ENCODE data around the gene SESTD1.

Gene SESTD1, protein sequence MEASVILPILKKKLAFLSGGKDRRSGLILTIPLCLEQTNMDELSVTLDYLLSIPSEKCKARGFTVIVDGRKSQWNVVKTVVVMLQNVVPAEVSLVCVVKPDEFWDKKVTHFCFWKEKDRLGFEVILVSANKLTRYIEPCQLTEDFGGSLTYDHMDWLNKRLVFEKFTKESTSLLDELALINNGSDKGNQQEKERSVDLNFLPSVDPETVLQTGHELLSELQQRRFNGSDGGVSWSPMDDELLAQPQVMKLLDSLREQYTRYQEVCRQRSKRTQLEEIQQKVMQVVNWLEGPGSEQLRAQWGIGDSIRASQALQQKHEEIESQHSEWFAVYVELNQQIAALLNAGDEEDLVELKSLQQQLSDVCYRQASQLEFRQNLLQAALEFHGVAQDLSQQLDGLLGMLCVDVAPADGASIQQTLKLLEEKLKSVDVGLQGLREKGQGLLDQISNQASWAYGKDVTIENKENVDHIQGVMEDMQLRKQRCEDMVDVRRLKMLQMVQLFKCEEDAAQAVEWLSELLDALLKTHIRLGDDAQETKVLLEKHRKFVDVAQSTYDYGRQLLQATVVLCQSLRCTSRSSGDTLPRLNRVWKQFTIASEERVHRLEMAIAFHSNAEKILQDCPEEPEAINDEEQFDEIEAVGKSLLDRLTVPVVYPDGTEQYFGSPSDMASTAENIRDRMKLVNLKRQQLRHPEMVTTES

DNA sequence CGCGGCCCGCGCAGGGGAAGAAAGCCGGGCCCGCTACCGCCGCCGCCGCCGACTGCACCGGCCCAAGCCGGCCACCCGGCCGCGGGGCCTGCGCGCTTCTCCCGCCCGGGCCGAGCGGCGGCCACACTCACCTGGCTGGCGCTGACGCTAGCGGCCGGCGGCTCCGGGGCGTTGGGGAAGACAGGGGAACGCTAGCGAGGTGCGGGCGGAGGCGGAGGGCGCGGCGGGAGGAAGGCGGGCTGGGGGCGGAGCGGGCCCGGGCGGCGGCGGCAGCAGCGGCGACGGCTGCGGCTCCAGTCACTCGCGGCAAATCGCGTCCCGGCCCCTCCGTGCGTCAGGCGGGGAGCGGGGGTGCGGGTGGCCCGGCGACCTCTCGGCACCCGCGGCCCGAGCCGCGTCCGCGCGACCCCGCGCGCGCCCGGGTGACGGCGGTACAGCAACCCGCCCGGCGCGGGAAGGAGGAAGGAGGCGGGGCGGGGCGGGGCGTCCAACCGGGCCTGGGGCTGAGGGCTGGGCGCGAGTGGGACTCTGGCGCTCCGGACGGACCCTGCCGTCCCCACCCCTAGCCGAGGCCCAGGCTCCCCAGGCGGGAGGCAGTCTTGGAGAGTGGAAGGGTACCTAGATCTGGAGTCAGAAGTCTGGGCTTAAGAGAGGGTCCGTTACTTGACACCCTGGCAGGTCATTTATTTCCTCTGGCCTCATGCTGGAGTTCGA lies at the start of gene SESTD1:
TSS of gene SESTD1 (minus strand) at position 465 of the 714 bp plus-strand sequence. CDS start 72,991 bp downstream, outside the sequence.
- DNase-seq (ENCODE audit: low read depth in 2 of 2) = peak in 1 of 2 donors; percentile 6

DNA sequence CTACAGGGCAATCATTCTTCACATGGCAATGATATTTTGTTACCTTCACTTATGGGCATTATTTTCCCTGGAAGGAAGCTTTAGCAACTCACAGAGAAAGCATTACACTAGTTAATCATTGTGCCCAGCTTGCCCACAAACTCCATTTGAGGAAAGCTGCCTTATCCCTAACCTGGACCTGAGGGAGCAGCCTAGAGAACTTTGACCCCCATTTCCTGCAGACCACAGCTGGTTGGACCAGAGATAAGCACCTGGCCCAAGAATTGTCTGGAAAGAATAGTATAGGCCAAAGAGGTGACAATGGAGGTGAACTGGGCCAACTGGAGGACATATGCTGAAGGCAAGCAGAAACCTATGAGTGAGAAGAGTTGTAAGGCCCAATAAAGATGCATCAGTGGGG lies 48.4 kb upstream of the SESTD1 start:
- no peak for DNase-seq (ENCODE audit: low read depth in 2 of 2)

DNA sequence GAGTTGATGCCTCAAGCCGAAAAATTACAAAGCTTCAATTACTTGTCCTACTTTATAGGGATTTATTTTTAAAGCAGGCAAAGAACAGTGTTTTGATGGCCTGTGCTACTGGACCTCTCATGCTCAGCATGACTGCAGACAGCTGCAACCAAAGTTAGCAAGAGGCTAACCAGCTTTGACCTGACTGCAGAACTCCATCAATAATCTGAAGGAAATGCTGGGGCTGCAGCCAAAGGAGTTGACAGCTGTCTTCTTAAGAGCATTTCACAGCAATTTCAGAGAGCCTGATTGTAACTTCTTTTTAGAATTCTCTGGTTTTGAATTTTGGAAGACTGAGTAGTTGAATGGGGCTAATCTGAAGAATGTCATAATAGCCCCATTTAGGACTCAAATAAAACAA lies 46.5 kb upstream of the SESTD1 start:
- no peak for DNase-seq (ENCODE audit: low read depth in 2 of 2)

DNA sequence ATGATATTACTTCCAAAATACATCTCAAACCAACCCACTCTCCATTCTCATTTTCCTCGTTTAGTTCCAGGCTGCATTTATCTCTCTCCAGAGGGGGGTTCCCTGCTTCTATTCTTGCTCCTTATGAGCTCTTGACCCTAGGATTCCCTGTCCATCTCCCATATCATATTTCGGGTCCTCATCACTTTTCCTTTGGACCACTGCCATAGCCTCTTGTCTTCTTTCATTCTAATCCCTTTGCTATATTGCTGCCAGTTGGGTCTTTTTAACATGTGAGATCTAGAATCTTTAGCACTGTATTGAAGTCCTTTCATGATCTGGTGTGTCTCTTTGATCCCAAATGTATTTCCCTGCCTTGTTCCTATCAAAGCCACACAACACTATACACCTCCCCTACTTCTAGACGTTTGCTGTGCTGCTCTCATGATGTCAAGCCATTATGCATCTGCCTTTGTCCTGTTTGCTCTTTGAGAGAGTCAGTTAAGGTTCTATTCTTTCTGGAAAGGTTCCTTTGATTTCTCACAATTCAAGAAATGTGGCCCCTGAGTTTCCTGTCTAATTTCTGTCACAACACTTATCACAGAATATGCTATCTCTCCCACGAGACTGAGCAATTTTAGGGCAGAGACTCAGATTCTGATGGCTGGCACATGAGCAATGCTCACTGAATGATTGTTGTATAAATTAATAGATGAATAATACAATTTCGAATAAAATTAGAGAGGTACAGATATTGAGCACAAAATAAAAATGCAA lies 43.2 kb upstream of the SESTD1 start:
- DNase-seq (ENCODE audit: low read depth in 2 of 2) = no peak

DNA sequence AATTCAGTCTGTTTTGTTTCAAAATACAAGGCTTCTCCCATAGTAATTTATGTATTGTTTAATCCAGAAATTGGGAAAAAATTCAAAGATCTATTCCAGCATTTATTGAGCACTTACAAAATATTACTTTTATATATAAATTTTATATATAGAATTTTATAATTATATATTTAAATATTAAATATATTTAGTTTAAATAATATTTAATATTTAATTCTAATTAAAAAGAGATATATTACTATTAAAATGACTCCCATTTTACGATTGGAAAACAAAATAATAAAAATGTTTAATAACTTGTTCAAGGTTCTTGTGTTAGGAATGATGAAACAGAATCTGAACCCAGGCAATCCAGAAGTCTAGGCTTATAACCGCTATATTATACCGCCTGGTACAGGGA lies 40.5 kb upstream of the SESTD1 start:
- no peak for DNase-seq (ENCODE audit: low read depth in 2 of 2)

DNA sequence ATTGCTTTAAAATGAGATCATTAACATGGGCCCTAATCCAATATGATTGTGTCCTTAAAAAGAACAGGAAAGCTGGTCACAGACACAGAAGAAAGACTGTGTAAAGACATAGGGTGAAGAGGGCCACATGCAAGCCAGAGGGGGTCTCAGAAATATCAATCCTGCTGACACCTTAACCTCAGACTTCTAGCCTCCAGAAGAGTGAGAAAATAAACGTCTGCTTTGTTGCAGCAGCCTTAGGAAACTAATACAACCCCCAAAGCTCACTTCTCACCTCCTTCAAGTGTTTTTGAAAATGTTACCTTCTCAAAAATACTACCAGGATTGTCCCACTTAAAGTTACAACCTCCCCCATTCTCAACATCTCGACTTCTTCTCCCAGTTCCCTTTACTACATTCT lies 39.8 kb upstream of the SESTD1 start:
- DNase-seq (ENCODE audit: low read depth in 2 of 2) = no peak

DNA sequence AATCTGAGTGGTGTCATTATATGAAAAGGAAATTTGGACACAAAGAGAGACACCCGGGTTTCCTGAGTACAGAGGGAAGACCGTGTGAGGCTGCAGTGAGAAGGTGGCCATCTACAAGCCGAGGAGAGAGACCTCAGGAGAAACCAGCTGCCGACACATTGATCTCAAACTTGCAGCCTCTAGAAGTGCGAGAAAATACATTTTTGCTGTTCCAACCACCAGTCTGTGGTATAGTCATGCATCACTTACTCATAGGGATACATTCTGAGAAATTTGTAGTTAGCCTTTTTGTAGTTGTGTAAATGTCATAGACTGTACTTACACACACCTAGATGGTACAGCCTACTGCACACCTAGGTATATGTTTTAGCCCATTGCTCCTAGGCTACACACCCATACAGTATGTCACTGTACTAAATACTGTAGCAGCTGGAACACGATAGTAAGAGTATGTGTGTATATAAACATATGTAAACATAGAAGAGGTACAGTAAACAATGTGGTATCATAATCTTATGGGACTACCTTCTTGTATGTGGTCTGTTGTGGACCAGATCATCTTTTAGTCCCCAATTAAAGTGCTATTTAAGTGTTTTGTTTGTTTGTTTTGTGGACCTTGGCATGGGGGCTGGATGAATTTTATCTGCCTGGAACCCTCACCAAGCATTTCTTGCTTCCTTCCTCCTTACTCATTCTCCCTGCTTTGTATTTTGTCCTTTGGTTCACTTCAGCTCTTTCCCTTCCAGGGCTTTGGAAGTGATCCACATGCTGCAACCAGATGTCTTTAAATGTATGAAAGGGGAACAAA lies 38.3 kb upstream of the SESTD1 start:
- no peak for DNase-seq (ENCODE audit: low read depth in 2 of 2)

DNA sequence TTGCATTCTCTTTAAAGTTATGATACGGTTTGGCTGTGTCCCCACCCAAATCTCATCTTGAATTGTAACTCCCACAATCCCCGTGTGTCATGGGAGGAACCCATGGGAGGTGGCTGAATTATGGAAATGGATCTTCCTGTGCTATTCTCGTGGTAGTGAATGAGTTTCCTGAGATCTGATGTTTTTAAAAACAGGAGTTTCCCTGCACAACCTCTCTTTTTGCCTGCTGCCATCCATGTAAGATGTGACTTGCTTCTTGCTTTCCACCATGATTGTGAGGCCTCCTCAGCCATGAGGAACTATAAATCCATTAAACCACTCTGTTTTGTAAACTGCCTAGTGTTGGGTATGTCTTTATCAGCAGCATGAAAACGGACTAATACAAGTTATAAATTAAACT lies 37.5 kb upstream of the SESTD1 start:
- DNase-seq (ENCODE audit: low read depth in 2 of 2) = no peak

DNA sequence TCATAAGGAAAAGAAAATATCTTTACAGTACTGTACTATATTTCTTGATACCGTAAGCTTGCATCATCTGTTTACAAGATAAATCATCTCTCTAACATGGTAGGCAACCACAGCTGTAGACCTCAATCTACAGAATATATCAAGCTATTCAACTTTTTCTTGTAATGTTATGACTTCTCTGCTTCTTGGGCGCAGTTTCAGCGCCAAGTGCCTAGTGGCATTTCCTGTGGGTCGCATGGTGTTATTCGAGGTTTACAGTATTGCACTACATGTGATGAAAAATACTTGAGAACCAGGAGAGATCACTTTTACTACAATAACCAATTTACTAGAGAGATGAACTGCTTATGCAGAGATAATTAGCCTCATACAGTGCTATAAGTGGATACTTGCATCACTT lies 34.0 kb upstream of the SESTD1 start:
- no peak for DNase-seq (ENCODE audit: low read depth in 2 of 2)

DNA sequence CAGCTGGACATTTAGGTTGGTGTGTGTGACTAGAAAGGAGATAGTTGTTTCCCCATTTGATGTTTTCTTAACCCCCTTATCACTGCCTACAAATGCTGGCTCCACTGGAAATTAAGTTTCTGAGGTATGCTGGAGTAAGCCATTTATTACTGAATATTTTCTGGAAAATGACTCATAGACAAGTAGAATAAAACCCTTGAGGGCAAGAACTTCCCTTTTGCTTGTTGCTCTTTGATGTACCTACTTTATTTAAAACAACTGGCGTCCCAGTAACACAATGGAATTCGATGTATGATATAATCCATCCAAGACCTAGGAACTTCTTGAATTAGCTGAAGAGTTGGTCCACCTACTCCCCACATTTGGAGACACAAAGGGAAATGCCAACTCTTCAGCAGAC lies 33.3 kb upstream of the SESTD1 start:
- no peak for DNase-seq (ENCODE audit: low read depth in 2 of 2)

DNA sequence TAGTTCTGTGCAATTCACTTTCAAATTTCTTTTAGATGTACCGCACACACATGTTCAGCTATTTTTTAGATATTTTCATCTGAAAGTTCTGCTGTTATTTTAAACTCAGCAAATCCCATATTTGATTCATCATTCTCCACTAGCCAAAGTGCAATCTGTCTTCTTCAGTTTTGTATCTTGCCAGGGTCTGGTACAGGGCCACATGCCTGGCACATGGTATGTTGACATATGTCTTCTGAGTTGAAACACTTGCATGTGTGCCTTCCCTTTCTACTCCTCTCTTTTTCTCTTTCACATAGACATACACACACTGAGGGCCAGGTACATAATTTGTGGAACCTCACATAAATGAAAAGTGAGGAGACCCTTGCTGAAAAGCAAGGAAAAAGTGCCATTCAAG lies 25.7 kb upstream of the SESTD1 start:
- no peak for DNase-seq (ENCODE audit: low read depth in 2 of 2)

DNA sequence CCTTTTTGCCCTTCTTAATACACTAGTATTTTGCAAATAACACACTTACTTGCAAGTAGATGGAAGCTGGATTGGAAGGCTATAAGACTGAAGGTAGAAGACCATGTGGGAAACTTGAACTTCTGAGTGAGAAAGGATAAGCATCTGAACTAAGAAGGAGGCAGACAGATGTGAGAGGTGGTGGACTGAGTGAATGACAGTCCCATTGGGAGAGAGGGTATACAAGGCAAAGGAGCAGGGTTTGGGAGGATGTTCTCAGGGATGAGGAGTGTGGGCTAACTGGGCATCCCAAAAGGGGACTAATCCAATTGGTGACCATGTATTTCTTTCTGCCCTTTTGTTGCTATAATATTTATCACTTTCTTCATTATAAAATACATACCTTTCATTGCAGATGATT lies 20.4 kb upstream of the SESTD1 start:
- DNase-seq (ENCODE audit: low read depth in 2 of 2) = no peak

DNA sequence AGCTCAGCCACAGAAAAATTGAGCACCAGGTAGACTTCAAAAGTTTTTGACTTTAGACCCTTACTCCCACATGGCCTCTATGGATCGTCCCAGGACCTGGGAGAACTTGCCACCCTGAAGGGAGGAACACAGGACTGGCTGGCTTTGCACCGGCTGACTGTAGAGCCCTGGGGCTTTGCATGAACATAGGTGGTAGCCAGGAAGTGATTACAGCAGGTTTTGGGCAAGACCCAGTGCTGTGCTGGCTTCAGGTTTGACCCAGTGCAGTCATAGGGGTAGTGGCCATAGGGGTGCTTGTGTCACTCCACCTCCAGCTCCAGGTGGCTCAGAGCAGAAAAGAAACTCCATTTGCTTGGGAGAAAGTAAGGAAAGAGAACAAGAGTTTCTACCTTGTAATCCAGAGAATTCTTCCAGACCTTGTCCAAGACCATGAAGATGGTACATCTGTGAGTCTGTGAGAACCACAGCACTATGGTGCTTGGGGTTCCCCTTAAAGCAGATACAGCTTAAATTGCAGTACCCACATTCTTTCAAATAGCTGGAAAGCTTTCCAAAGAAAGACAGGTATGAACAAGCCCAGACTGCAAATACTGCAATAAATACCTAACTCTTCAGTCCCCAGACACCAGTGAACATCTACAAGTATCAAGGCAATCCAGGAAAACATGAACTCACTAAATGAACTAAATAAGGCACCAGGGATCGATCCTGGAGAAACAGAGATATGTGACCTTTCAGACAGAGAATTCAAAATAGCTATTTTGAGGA lies 13.0 kb upstream of the SESTD1 start:
- DNase-seq (ENCODE audit: low read depth in 2 of 2) = no peak

DNA sequence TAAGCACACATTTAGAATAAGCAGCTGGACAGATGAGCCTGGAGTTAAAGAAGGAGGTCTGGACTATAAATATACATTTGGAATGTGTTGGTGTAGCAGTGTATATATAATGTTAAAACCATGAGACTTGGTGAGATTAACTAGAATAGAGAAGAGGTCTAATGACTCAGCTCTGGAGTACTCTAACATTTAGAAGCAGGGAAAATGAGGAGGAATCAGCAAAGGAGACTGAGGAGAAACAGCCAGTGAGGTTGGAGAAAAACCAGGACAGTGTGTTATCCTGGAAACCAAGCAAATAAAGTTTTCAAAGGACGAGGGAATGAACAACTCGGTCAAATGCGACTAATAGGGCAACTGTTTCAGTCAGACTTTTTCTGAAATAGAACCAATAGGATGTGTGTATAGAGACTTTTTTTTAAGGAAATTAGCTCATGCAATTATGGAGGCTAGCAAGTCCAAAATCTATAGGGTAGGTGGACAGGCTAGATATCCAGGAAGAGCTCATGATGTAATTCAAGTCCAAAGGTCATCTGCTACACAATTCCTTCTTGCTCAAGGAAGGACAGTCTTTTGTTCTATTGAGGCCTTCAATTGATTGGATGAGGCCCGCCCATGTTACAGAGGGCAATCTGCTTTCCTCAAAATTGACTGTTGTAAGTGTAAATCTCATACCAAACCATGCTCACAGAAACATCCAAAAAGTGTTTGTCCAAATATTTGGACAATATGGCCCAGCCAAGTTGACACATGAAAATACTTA lies 10.8 kb upstream of the SESTD1 start:
- DNase-seq (ENCODE audit: low read depth in 2 of 2) = no peak

DNA sequence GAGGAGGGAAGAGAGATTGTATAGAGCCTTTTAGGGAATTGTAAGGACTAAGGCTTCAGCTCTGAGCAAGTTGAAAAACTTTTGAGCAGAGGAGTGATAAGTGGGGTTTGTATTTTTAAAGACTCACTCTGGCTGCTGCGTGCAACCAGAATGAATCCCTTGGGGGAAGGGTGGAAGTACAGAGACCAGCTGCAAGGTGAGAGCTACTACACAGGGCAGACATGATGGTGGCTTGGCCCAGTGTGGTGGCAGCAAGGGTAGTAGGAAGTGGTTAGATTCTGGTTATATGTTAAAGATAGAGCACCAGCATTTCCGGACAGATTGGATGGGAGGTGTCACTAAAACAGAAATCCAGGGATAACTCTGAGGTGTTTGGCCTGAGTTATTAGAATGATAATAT lies 10.1 kb upstream of the SESTD1 start:
- no peak for DNase-seq (ENCODE audit: low read depth in 2 of 2)

DNA sequence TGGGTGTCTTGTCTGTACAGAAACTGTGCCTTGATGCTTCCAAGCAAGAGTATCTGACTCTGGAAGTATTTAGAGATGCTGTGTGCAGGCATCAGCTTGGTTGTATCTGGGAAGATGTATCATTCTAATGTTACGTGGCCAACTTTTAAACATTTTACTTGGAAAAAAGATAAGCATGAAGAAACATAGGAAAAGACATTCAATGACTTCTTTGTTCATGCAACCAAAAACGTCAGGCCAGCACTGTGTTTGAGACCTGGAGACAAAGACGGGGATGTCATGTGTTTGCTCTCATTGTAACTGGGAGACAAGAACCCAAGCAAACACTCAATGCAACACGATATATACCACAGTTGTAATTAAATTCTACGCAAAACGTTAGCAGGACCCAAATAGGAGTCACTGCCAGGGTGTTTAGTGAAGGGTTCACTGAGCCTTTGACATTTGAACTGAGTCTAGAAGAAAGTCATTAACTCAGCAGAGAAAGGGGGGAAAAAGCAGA lies 8.9 kb upstream of the SESTD1 start:
- no peak for DNase-seq (ENCODE audit: low read depth in 2 of 2)

DNA sequence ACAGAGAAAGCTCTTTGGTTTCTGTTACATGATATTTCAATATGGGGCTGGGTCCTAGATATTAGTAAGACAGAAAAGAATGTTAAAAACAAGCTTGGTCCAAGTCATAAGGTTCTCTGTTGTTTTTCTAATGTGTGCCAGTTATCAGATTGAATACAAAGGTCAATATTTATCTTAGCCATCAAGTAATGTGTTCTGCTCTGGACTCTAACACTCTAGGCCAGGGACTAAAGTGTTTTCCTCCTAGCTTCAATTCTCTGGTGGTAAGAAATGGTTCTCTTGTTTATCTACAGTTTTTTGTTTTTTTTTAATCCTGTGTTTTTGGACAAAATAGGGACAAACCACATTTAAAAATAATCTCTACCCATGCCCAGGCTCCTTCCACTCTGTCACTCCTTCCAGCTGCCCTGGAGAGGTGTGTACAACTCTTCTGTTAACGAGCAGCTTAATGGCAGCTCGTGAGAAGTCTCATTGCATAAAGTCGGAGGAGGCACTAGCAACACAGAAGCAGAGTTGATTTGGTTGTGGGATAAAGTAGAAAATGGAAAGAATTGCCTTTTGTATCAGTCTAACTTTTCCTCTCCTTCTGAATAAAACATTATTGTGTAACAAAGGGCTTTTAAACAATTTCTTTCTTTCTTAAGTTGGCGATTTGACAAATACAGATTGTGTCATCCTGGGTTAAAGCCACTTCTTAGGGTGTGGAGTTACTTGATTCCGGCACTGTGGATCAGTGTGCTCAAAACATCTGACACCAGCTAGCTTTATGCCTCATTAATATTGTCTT lies 8.0 kb upstream of the SESTD1 start:
- no peak for DNase-seq (ENCODE audit: low read depth in 2 of 2)

DNA sequence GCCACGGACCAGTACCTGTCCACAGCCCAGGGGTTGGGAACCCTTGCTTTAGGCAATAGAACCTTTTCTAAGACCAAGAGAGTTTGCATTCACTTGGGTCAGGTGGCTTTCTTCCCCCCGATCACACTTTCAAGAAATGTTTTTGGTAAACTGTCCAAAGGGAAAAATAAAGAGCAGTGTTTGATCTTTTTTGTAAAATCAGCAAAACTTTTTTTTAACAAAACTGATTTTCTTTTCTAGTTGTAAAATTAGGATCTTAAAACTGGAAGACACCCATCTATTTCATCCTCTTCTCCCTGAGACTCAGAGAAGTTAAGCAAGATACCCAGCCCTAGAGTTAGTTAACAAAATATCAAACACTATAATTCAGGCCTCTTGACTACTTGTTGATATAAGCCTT lies 6.1 kb upstream of the SESTD1 start:
- DNase-seq (ENCODE audit: low read depth in 2 of 2) = no peak
